CD4-positive, alpha-beta memory T cell (primary cell): Measurements from ENCODE around the gene POLR3B. TPM values are rescaled to one million over a fixed set of nuclear protein-coding genes. Genes with fewer than 3 reads are reported as not detected.

Experiments used
- CTCF ChIA-PET: fragments of 350-600 bp; sonication (Branson Sonifier 250); formaldehyde crosslinking; loops from one replicate; lab custom pipeline; 2021; ENCODE audit warnings: inconsistent platforms; ENCODE audit not compliant: partially characterized antibody; lab: Charles Lee
- POLR2A ChIA-PET: fragments of 350-600 bp; sonication (Branson Sonifier 250); formaldehyde crosslinking; loops from one replicate; lab custom pipeline; 2021; ENCODE audit not compliant: partially characterized antibody; lab: Charles Lee
- DNase-seq, 5 donors: peaks; one replicate each; pipeline versions ENCODE4 v3.0.0 to v3.0.0-alpha.2; 2020 to 2022; ENCODE audit warnings: mixed read lengths in 1 of 5
- H3K27ac ChIP-seq: one replicate; pipeline ENCODE4 v1.7.0; 2013; ENCODE audit warnings: low read depth, low read length
- H3K27me3 ChIP-seq: 2 replicates; pipeline ENCODE4 v1.7.0; 2013; ENCODE audit warnings: mild to moderate bottlenecking, low read length, moderate library complexity; ENCODE audit not compliant: insufficient read depth
- H3K36me3 ChIP-seq: 2 replicates; pipeline ENCODE4 v1.7.0; 2013; ENCODE audit warnings: mild to moderate bottlenecking, low read length, moderate library complexity; ENCODE audit not compliant: insufficient read depth
- H3K4me1 ChIP-seq: 2 replicates; pipeline ENCODE4 v1.7.0; 2013; ENCODE audit warnings: mild to moderate bottlenecking, low read length, moderate library complexity; ENCODE audit not compliant: insufficient read depth
- H3K4me3 ChIP-seq, 2 donors: one replicate each; pipeline ENCODE4 v1.7.0; 2013; ENCODE audit warnings: low read length in 2 of 2, mild to moderate bottlenecking in 1 of 2
- H3K9me3 ChIP-seq, 2 donors: one replicate each; pipeline ENCODE4 v1.7.0; 2013; ENCODE audit warnings: low read length in 2 of 2, control low read depth in 1 of 2; ENCODE audit not compliant: control insufficient read depth in 1 of 2
- H3K27ac Mint-ChIP-seq, 7 donors: one replicate each; pipeline ENCODE4 v1.8.0; 2020 to 2021; ENCODE audit warnings: mixed read lengths in 7 of 7, mild to moderate bottlenecking in 6 of 7, inconsistent platforms in 3 of 7, moderate library complexity in 3 of 7
- H3K27me3 Mint-ChIP-seq, 2 donors: one replicate each; pipeline ENCODE4 v1.8.0; 2020 to 2021; ENCODE audit warnings: mixed read lengths in 2 of 2
- H3K36me3 Mint-ChIP-seq, 2 donors: one replicate each; pipeline ENCODE4 v1.8.0; 2020 to 2021; ENCODE audit warnings: mixed read lengths in 2 of 2, inconsistent platforms in 1 of 2, mild to moderate bottlenecking in 1 of 2
- H3K4me1 Mint-ChIP-seq, 4 donors: one replicate each; pipeline ENCODE4 v1.8.0; 2020 to 2021; ENCODE audit warnings: mixed read lengths in 4 of 4, mild to moderate bottlenecking in 1 of 4
- H3K4me3 Mint-ChIP-seq, 8 donors: one replicate each; pipeline ENCODE4 v1.8.0; 2020 to 2021; ENCODE audit warnings: mixed read lengths in 8 of 8, mild to moderate bottlenecking in 7 of 8, moderate library complexity in 6 of 8, inconsistent platforms in 3 of 8
- H3K9me3 Mint-ChIP-seq, 8 donors: one replicate each; pipeline ENCODE4 v1.8.0; 2020 to 2021; ENCODE audit warnings: mixed read lengths in 8 of 8, mild to moderate bottlenecking in 5 of 8, inconsistent platforms in 3 of 8, moderate library complexity in 1 of 8
- intact Hi-C: fragments of 100-400 bp; cut with micrococcal nuclease; formaldehyde crosslinking; loops from one replicate; pipeline ENCODE4 v1.15.1; 2023
- polyA plus RNA-seq, 2 donors: library from polyadenylated mRNA; unstranded; fragments of 300-500 nt; fragmentation: Illumina TruSeq; gene quantifications; one replicate each; pipeline ENCODE4 v1.2.3, GENCODE V29; 2021
- total RNA-seq, 2 experiments: library from RNA; stranded (reverse); gene quantifications; one replicate each; pipeline ENCODE4 v1.2.3, GENCODE V29; 2021

The POLR3B gene
- 1 to 10 TPM; 6.6 to 7.5 TPM for total RNA-seq
- polyA plus RNA-seq: 1 to 10 TPM; 2.2 to 7.1 TPM

- peak within 1 kb of the TSS; percentile 77 to 87 for H3K4me3 ChIP-seq
- no peaks in the 10 kb centered on the region for H3K9me3 ChIP-seq
- peaks cover 10 to 20% (median 16%) of the 10 kb centered on the region in 4 donors for H3K4me1 Mint-ChIP-seq
- peaks cover 0 to 6% (median 0%) of the 10 kb centered on the region in 8 donors for H3K9me3 Mint-ChIP-seq
- H3K27me3 ChIP-seq: no peaks in the 10 kb centered on the region
- DNase-seq: peak; percentile 96 to 98 (median 97)
- H3K36me3 Mint-ChIP-seq: peaks cover 0 to 10% of the 10 kb centered on the region in 2 donors
- H3K27ac Mint-ChIP-seq: peak within 1 kb of the TSS; percentile 92 to 97 (median 95)
- H3K4me1 ChIP-seq: peaks cover 20% of the 10 kb centered on the region
- H3K4me3 Mint-ChIP-seq: peak within 1 kb of the TSS; percentile 86 to 95 (median 94)
- H3K27me3 Mint-ChIP-seq: no peaks in the 10 kb centered on the region
- H3K27ac ChIP-seq: peak within 1 kb of the TSS; percentile 68
- ChIA-PET POLR2A (interaction anchor here (0.5 to 4.9 kb wide), 19 partner anchors 10 to 1121 kb away, joined by 3 to 108 read pairs (median 4); partner anchors contain the start of genes APPL2, MTERF2, TCP11L2 and TMEM263), CTCF (interaction anchor here (0.6 to 3.5 kb wide), 26 partner anchors 9 to 604 kb away, joined by 3 to 35 read pairs (median 4); partner anchors contain the start of genes TCP11L2 and TMEM263)
- H3K36me3 ChIP-seq: no peaks in the 10 kb centered on the region
- intact Hi-C loops: loop anchor here (1.0 kb wide), 7 partner anchors 54 to 736 kb away; partner anchors contain the start of genes CRY1 and RIC8B
Observed at GRCh38 chr12:106357549-106358395, at the start of gene POLR3B. Gene POLR3B, plus strand, starts transcription at chr12:106357748. Its CDS starts 132 bp downstream, at chr12:106357880.

GRCh38 chr12:106308121-106308520 is 49.4 kb upstream of the POLR3B start:
- intact Hi-C loops: no loop called here
- H3K27ac ChIP-seq: no peak overlapping the region
- DNase-seq: no peak
- H3K27me3 ChIP-seq: no peaks in the 10 kb centered on the region
- H3K4me3 Mint-ChIP-seq: no peak overlapping the region
- POLR2A ChIA-PET: interaction anchor here (1.7 kb wide), 1 partner anchor 61 kb away, joined by 4 read pairs; no protein-coding TSS in a partner anchor
- CTCF ChIA-PET: interaction anchor here (0.8 to 1.7 kb wide), 7 partner anchors 10 to 84 kb away, joined by 3 to 4 read pairs (median 4); partner anchors contain the start of gene POLR3B
- H3K9me3 ChIP-seq: no peaks in the 10 kb centered on the region
- H3K27ac Mint-ChIP-seq: peak overlapping the region in 5 of 7 donors; percentile 13 to 95 (median 80)
- peaks cover 61 to 84% (median 74%) of the 10 kb centered on the region in 4 donors for H3K4me1 Mint-ChIP-seq
- H3K36me3 ChIP-seq: peaks cover 15% of the 10 kb centered on the region
- H3K27me3 Mint-ChIP-seq: no peaks in the 10 kb centered on the region
- peaks cover 63% of the 10 kb centered on the region for H3K4me1 ChIP-seq
- H3K9me3 Mint-ChIP-seq: no peaks in the 10 kb centered on the region
- no peak overlapping the region for H3K4me3 ChIP-seq
- peaks cover 21 to 51% of the 10 kb centered on the region in 2 donors for H3K36me3 Mint-ChIP-seq

- no peak for DNase-seq
- ChIA-PET CTCF (interaction anchor here (0.8 to 1.7 kb wide), 7 partner anchors 9 to 85 kb away, joined by 3 to 4 read pairs (median 4); partner anchors contain the start of gene POLR3B), POLR2A (interaction anchor here (1.7 kb wide), 1 partner anchor 62 kb away, joined by 4 read pairs; no protein-coding TSS in a partner anchor)
- H3K36me3 ChIP-seq: peaks cover 15% of the 10 kb centered on the region
- no peak overlapping the region for H3K4me3 ChIP-seq
- no peaks in the 10 kb centered on the region for H3K27me3 ChIP-seq
- peaks cover 21 to 48% of the 10 kb centered on the region in 2 donors for H3K36me3 Mint-ChIP-seq
- peak overlapping the region in 5 of 7 donors; percentile 12 to 84 (median 48) for H3K27ac Mint-ChIP-seq
- H3K4me1 ChIP-seq: peaks cover 63% of the 10 kb centered on the region
- peaks cover 61 to 79% (median 71%) of the 10 kb centered on the region in 4 donors for H3K4me1 Mint-ChIP-seq
- H3K9me3 Mint-ChIP-seq: no peaks in the 10 kb centered on the region
- H3K27me3 Mint-ChIP-seq: no peaks in the 10 kb centered on the region
- intact Hi-C loops: no loop called here
- no peak overlapping the region for H3K4me3 Mint-ChIP-seq
- H3K9me3 ChIP-seq: no peaks in the 10 kb centered on the region
- H3K27ac ChIP-seq: no peak overlapping the region
Observed at GRCh38 chr12:106308611-106309010, 48.9 kb upstream of the POLR3B start.

- H3K9me3 ChIP-seq: no peaks in the 10 kb centered on the region
- CTCF ChIA-PET: interaction anchor here (1.0 to 1.7 kb wide), 4 partner anchors 9 to 48 kb away, joined by 3 to 4 read pairs (median 4); partner anchors contain the start of gene POLR3B
- no peak overlapping the region for H3K4me3 ChIP-seq
- intact Hi-C loops: no loop called here
- Mint-ChIP-seq H3K9me3 (no peaks in the 10 kb centered on the region), H3K27ac (peak overlapping the region in 6 of 7 donors; percentile 32 to 81 (median 54)), H3K4me3 (no peak overlapping the region), H3K27me3 (no peaks in the 10 kb centered on the region), H3K4me1 (peaks cover 52 to 69% (median 60%) of the 10 kb centered on the region in 4 donors), H3K36me3 (peaks cover 26 to 55% of the 10 kb centered on the region in 2 donors)
- H3K27ac ChIP-seq: no peak overlapping the region
- peaks cover 50% of the 10 kb centered on the region for H3K4me1 ChIP-seq
- no peaks in the 10 kb centered on the region for H3K27me3 ChIP-seq
- H3K36me3 ChIP-seq: peaks cover 21% of the 10 kb centered on the region
- no peak for DNase-seq
- POLR2A ChIA-PET: interaction anchor here (0.8 to 9.4 kb wide), 3 partner anchors 7 to 86 kb away, joined by 3 to 82 read pairs (median 4); partner anchors contain the start of gene TCP11L2
Observed at GRCh38 chr12:106309671-106310505, 47.7 kb upstream of the POLR3B start.

GRCh38 chr12:106310687-106311086 is 46.9 kb upstream of the POLR3B start:
- Histone ChIP-seq H3K27ac (no peak overlapping the region), H3K36me3 (peaks cover 29% of the 10 kb centered on the region), H3K4me1 (peaks cover 42% of the 10 kb centered on the region), H3K4me3 (no peak overlapping the region), H3K9me3 (no peaks in the 10 kb centered on the region), H3K27me3 (no peaks in the 10 kb centered on the region)
- ChIA-PET POLR2A (interaction anchor here (0.8 to 9.4 kb wide), 3 partner anchors 8 to 87 kb away, joined by 3 to 82 read pairs (median 3); partner anchors contain the start of gene TCP11L2), CTCF (interaction anchor here (1.0 to 1.4 kb wide), 3 partner anchors 28 to 87 kb away, joined by 3 to 6 read pairs (median 4); partner anchors contain the start of gene POLR3B)
- H3K4me1 Mint-ChIP-seq: peaks cover 47 to 68% (median 54%) of the 10 kb centered on the region in 4 donors
- DNase-seq: no peak
- H3K36me3 Mint-ChIP-seq: peaks cover 34 to 59% of the 10 kb centered on the region in 2 donors
- no peaks in the 10 kb centered on the region for H3K27me3 Mint-ChIP-seq
- no peak overlapping the region for H3K4me3 Mint-ChIP-seq
- no peaks in the 10 kb centered on the region for H3K9me3 Mint-ChIP-seq
- H3K27ac Mint-ChIP-seq: peak overlapping the region in 6 of 7 donors; percentile 18 to 83 (median 66)
- intact Hi-C loops: no loop called here

- ChIA-PET POLR2A (interaction anchor here (0.8 to 9.4 kb wide), 4 partner anchors 8 to 87 kb away, joined by 3 to 82 read pairs (median 4); partner anchors contain the start of gene TCP11L2), CTCF (interaction anchor here (0.8 to 1.4 kb wide), 3 partner anchors 29 to 87 kb away, joined by 3 to 6 read pairs (median 4); partner anchors contain the start of gene POLR3B)
- Histone ChIP-seq H3K4me1 (peaks cover 37% of the 10 kb centered on the region), H3K9me3 (no peaks in the 10 kb centered on the region), H3K36me3 (peaks cover 32% of the 10 kb centered on the region), H3K27me3 (no peaks in the 10 kb centered on the region), H3K27ac (no peak overlapping the region), H3K4me3 (no peak overlapping the region)
- Mint-ChIP-seq H3K4me3 (no peak overlapping the region), H3K27me3 (no peaks in the 10 kb centered on the region), H3K4me1 (peaks cover 42 to 63% (median 51%) of the 10 kb centered on the region in 4 donors), H3K9me3 (no peaks in the 10 kb centered on the region), H3K36me3 (peaks cover 37 to 63% of the 10 kb centered on the region in 2 donors), H3K27ac (peak overlapping the region in 4 of 7 donors; percentile 18 to 81 (median 66))
- intact Hi-C loops: no loop called here
- no peak for DNase-seq
Observed at GRCh38 chr12:106311139-106311538, 46.4 kb upstream of the POLR3B start.
